GM23248 (cell line): ENCODE measurements around the gene SH3BP1. TPM values are rescaled to one million over a fixed set of nuclear protein-coding genes. Genes with fewer than 3 reads are reported as not detected.

ENCODE experiments used
- DNase-seq: peaks from one replicate; pipeline ENCODE4 v3.0.0-alpha.2; 2015
- H2AFZ ChIP-seq: fragments of 200-600 bp; sonication (generic); 2 replicates; pipeline ENCODE4 v1.6.1; 2016; ENCODE audit warnings: antibody characterized with exemption
- H3F3A ChIP-seq: fragments of 200-600 bp; sonication (generic); 2 replicates; pipeline ENCODE4 v1.6.1; 2016; ENCODE audit warnings: mild to moderate bottlenecking, antibody characterized with exemption, mixed run types; ENCODE audit not compliant: insufficient read depth
- H3K27ac ChIP-seq: fragments of 200-600 bp; sonication (generic); 2 replicates; pipeline ENCODE4 v1.5.1; 2016; ENCODE audit warnings: mild to moderate bottlenecking
- H3K27me3 ChIP-seq: fragments of 200-600 bp; sonication (generic); replicated peaks from 2 replicates; pipeline ENCODE4 v1.6.1; 2016; ENCODE audit warnings: mild to moderate bottlenecking; ENCODE audit not compliant: insufficient read depth
- H3K36me3 ChIP-seq: fragments of 200-600 bp; sonication (generic); 2 replicates; pipeline ENCODE4 v1.6.1; 2016; ENCODE audit warnings: low read depth, mild to moderate bottlenecking
- H3K4me1 ChIP-seq: fragments of 200-600 bp; sonication (generic); 2 replicates; pipeline ENCODE4 v1.6.1; 2016; ENCODE audit warnings: mild to moderate bottlenecking; ENCODE audit not compliant: insufficient read depth
- H3K4me2 ChIP-seq: fragments of 200-600 bp; sonication (generic); one replicate; pipeline ENCODE4 v1.6.1; 2016; ENCODE audit warnings: mild to moderate bottlenecking; ENCODE audit not compliant: unreplicated experiment
- H3K4me3 ChIP-seq: fragments of 200-600 bp; sonication (generic); 2 replicates; pipeline ENCODE4 v1.5.1; 2016; ENCODE audit warnings: mild to moderate bottlenecking
- H3K79me2 ChIP-seq: fragments of 200-600 bp; sonication (generic); 2 replicates; pipeline ENCODE4 v1.6.1; 2016; ENCODE audit warnings: mild to moderate bottlenecking; ENCODE audit not compliant: insufficient read depth
- H3K9ac ChIP-seq: fragments of 200-600 bp; sonication (generic); 2 replicates; pipeline ENCODE4 v1.6.1; 2016; ENCODE audit warnings: mild to moderate bottlenecking
- H3K9me2 ChIP-seq: fragments of 200-600 bp; sonication (generic); 2 replicates; pipeline ENCODE4 v1.6.1; 2016; ENCODE audit warnings: mixed run types, mild to moderate bottlenecking, moderate library complexity; ENCODE audit not compliant: insufficient read depth
- H3K9me3 ChIP-seq: fragments of 200-600 bp; sonication (generic); one replicate; pipeline ENCODE4 v1.6.1; 2017; ENCODE audit warnings: low read depth
- H4K20me1 ChIP-seq: fragments of 200-600 bp; sonication (generic); 2 replicates; pipeline ENCODE4 v1.6.0; 2016; ENCODE audit not compliant: insufficient read depth
- EZH2 ChIP-seq: fragments of 200-600 bp; sonication (generic); IDR thresholded peaks from 2 replicates; pipeline ENCODE4 v1.6.1; 2018; ENCODE audit warnings: antibody characterized with exemption, mild to moderate bottlenecking; ENCODE audit not compliant: insufficient read depth, poor library complexity, severe bottlenecking
- EZH2phosphoT487 ChIP-seq: fragments of 200-600 bp; sonication (generic); IDR thresholded peaks from 2 replicates; pipeline ENCODE4 v1.6.1; 2018; ENCODE audit warnings: antibody characterized with exemption, moderate library complexity, mild to moderate bottlenecking, low read depth; ENCODE audit not compliant: insufficient read depth
- WGBS, 2 experiments: methylation state at CpG; one replicate each; pipeline ENCODE4 v1.1.6; 2015 to 2017; ENCODE audit warnings: low lambda C conversion rate in 2 of 2, low coverage in 1 of 2; ENCODE audit errors: missing lambda C conversion rate in 2 of 2; 5-methylcytosine and 5-hydroxymethylcytosine counted together
- in situ Hi-C: fragments of 300-500 bp; cut with MboI; formaldehyde crosslinking; loops from 2 replicates; pipeline ENCODE4 v1.15.0; 2020
- polyA plus RNA-seq: library from polyadenylated mRNA; unstranded; fragments of >200 nt; fragmentation: Nextera tagmentation; extraction: Ambion mirVana; gene quantifications from 2 replicates; pipeline ENCODE4 v1.2.1, GENCODE V29; 2016
- total RNA-seq: library from RNA; depleted of rRNA; stranded (reverse); fragments of >200 nt; shearing (Covaris generic); gene quantifications from 2 replicates; pipeline ENCODE4 v1.2.3, GENCODE V29; 2014

SH3BP1 gene
- total and polyA plus RNA-seq, 2 experiments from 2014 or later: 0.81 to 9.9 TPM

GRCh38 chr22:37626556-37627075, 12.9 kb upstream of the SH3BP1 start:
- Histone ChIP-seq H3K4me1 (no peaks in the 10 kb centered on the region), H3K27me3 (no peaks in the 10 kb centered on the region), H3K36me3 (no peaks in the 10 kb centered on the region), H3K27ac (no peak overlapping the region), H3K79me2 (no peaks in the 10 kb centered on the region), H3F3A (no peaks in the 10 kb centered on the region), H4K20me1 (no peaks in the 10 kb centered on the region), H3K9me2 (no peaks in the 10 kb centered on the region), H2AFZ (no peak overlapping the region), H3K9ac (no peak overlapping the region), H3K9me3 (no peaks in the 10 kb centered on the region), H3K4me2 (no peak overlapping the region), H3K4me3 (no peak overlapping the region)
- in situ Hi-C loops: loop anchor here (10.0 kb wide), 1 partner anchor 168 kb away; no protein-coding TSS in a partner anchor
- 63 to 66% methylated on average over 13 of the region's 13 CpGs for WGBS, 2 experiments
- no peak for TF ChIP-seq EZH2phosphoT487
- TF ChIP-seq EZH2: no peak
- no peak for DNase-seq

- peak; percentile 45 for DNase-seq
- Histone ChIP-seq H3K36me3 (no peaks in the 10 kb centered on the region), H3K4me1 (no peaks in the 10 kb centered on the region), H3K9me3 (no peaks in the 10 kb centered on the region), H4K20me1 (no peaks in the 10 kb centered on the region), H2AFZ (no peak overlapping the region), H3K27ac (no peak overlapping the region), H3F3A (no peaks in the 10 kb centered on the region), H3K27me3 (no peaks in the 10 kb centered on the region), H3K4me3 (no peak overlapping the region), H3K9me2 (no peaks in the 10 kb centered on the region), H3K79me2 (no peaks in the 10 kb centered on the region), H3K4me2 (no peak overlapping the region), H3K9ac (no peak overlapping the region)
- WGBS, 2 experiments: 65 to 71% methylated on average over 7 of the region's 7 CpGs
- TF ChIP-seq EZH2phosphoT487: no peak
- TF ChIP-seq EZH2: no peak
- in situ Hi-C loops: loop anchor here (10.0 kb wide), 1 partner anchor 168 kb away; no protein-coding TSS in a partner anchor
Measured at GRCh38 chr22:37627121-37627520, 12.3 kb upstream of the SH3BP1 start.

- Histone ChIP-seq H3K9me2 (no peaks in the 10 kb centered on the region), H3F3A (no peaks in the 10 kb centered on the region), H3K36me3 (no peaks in the 10 kb centered on the region), H3K9ac (no peak overlapping the region), H2AFZ (no peak overlapping the region), H3K4me1 (no peaks in the 10 kb centered on the region), H3K27ac (no peak overlapping the region), H4K20me1 (no peaks in the 10 kb centered on the region), H3K4me2 (no peak overlapping the region), H3K4me3 (no peak overlapping the region), H3K27me3 (no peaks in the 10 kb centered on the region), H3K79me2 (no peaks in the 10 kb centered on the region), H3K9me3 (no peaks in the 10 kb centered on the region)
- no peak for DNase-seq
- no peak for TF ChIP-seq EZH2phosphoT487
- TF ChIP-seq EZH2: no peak
- in situ Hi-C loops: loop anchor here (10.0 kb wide), 1 partner anchor 167 kb away; no protein-coding TSS in a partner anchor
- WGBS, 2 experiments: 92 to 95% methylated on average over 6 of the region's 6 CpGs
Measured at GRCh38 chr22:37627545-37627944, 11.9 kb upstream of the SH3BP1 start.

GRCh38 chr22:37628830-37629229, 10.6 kb upstream of the SH3BP1 start:
- Histone ChIP-seq H3K36me3 (no peaks in the 10 kb centered on the region), H3K27me3 (no peaks in the 10 kb centered on the region), H3K79me2 (no peaks in the 10 kb centered on the region), H3K4me2 (no peak overlapping the region), H3K4me3 (no peak overlapping the region), H3F3A (no peaks in the 10 kb centered on the region), H3K27ac (no peak overlapping the region), H3K4me1 (peaks cover 10% of the 10 kb centered on the region), H4K20me1 (no peaks in the 10 kb centered on the region), H3K9me3 (no peaks in the 10 kb centered on the region), H2AFZ (no peak overlapping the region), H3K9me2 (no peaks in the 10 kb centered on the region), H3K9ac (no peak overlapping the region)
- WGBS, 2 experiments: 94 to 96% methylated on average over 8 of the region's 8 CpGs
- no peak for DNase-seq
- TF ChIP-seq EZH2: no peak
- no peak for TF ChIP-seq EZH2phosphoT487
- in situ Hi-C loops: loop anchor here (10.0 kb wide), 1 partner anchor 166 kb away; no protein-coding TSS in a partner anchor

GRCh38 chr22:37629928-37630327, 9.5 kb upstream of the SH3BP1 start:
- H3K4me2 ChIP-seq: no peak overlapping the region

More at GRCh38 chr22:37629928-37630327, 9.5 kb upstream of the SH3BP1 start:
- Histone ChIP-seq H3K4me3 (no peak overlapping the region), H3K9me3 (no peaks in the 10 kb centered on the region), H3K79me2 (no peaks in the 10 kb centered on the region), H3K27ac (no peak overlapping the region), H3K36me3 (no peaks in the 10 kb centered on the region), H3K4me1 (peaks cover 21% of the 10 kb centered on the region), H2AFZ (no peak overlapping the region), H4K20me1 (no peaks in the 10 kb centered on the region), H3F3A (peaks cover 5% of the 10 kb centered on the region; the same call in 1 of the 2 replicates), H3K9ac (no peak overlapping the region), H3K9me2 (no peaks in the 10 kb centered on the region), H3K27me3 (no peaks in the 10 kb centered on the region)
- TF ChIP-seq EZH2phosphoT487 (no peak), EZH2 (no peak)
- in situ Hi-C loops: loop anchor here (10.0 kb wide), 1 partner anchor 165 kb away; no protein-coding TSS in a partner anchor
- no peak for DNase-seq
- 85 to 88% methylated on average over 10 of the region's 10 CpGs for WGBS, 2 experiments
